HEK293 (cell line): ENCODE results near the gene MCM6.
"Not testable (repeated sequence)": the region's sequence is repeated elsewhere in the genome, so short reads cannot be mapped to it uniquely, and the experiment has no call there.

Experiments
- CTCF ChIA-PET: fragments of 350-600 bp; formaldehyde crosslinking; extraction: SDS; loops from one replicate; lab custom pipeline; 2021; ENCODE audit warnings: antibody characterized with exemption; lab: Yijun Ruan, JAX
- POLR2A ChIA-PET: fragments of 300-600 bp; formaldehyde crosslinking; extraction: SDS; loops from one replicate; lab custom pipeline; 2020; ENCODE audit warnings: antibody characterized with exemption, inconsistent platforms; lab: Yijun Ruan, JAX
- H3K27ac ChIP-seq: fragments of 200-500 bp; sonication (Bioruptor generic); 2 replicates; pipeline ENCODE4 v1.5.1; 2014; ENCODE audit warnings: low read depth, low read length, control low read depth, inconsistent platforms; ENCODE audit errors: extremely low read depth
- H3K36me3 ChIP-seq, 2 experiments: fragments of 200-500 bp in 1 of 2; sonication (Bioruptor generic) in 1 of 2; 1 replicate in 1 of 2; 2 replicates in 1 of 2; pipeline ENCODE4 v1.5.1; 2014 to 2017; ENCODE audit warnings: inconsistent platforms in 2 of 2, low read length in 2 of 2; ENCODE audit not compliant: control insufficient read depth in 2 of 2, insufficient read depth in 1 of 2
- H3K4me1 ChIP-seq: fragments of 200-500 bp; sonication (Bioruptor generic); 2 replicates; pipeline ENCODE4 v1.5.1; 2014; ENCODE audit warnings: mild to moderate bottlenecking, low read length, inconsistent platforms; ENCODE audit not compliant: control insufficient read depth, insufficient read depth
- H3K4me3 ChIP-seq: 2 replicates; pipeline ENCODE4 v1.5.1; 2011; ENCODE audit warnings: low read depth, mild to moderate bottlenecking, control low read depth, low read length, moderate library complexity
- H3K9me3 ChIP-seq: fragments of 200-500 bp; sonication (Bioruptor generic); 2 replicates; pipeline ENCODE4 v1.5.1; 2014; ENCODE audit warnings: low read depth, low read length, inconsistent platforms; ENCODE audit not compliant: control insufficient read depth, insufficient read depth
- BCL11A ChIP-seq: fragments of 450-650 bp; formaldehyde crosslinking; IDR thresholded peaks from 2 replicates; pipeline ENCODE4 v1.5.1; 2016; ENCODE audit warnings: low read depth, missing biosample characterization, missing genetic modification characterization
- KLF8 ChIP-seq: fragments of 450-650 bp; formaldehyde crosslinking; IDR thresholded peaks from 2 replicates; pipeline ENCODE4 v1.5.1; 2016; ENCODE audit warnings: missing biosample characterization, missing genetic modification characterization
- OSR2 ChIP-seq: fragments of 450-650 bp; formaldehyde crosslinking; IDR thresholded peaks from 2 replicates; pipeline ENCODE4 v1.5.1; 2016; ENCODE audit warnings: missing biosample characterization, missing genetic modification characterization
- SCRT1 ChIP-seq: fragments of 450-650 bp; formaldehyde crosslinking; IDR thresholded peaks from 2 replicates; pipeline ENCODE4 v1.5.1; 2016; ENCODE audit warnings: missing biosample characterization, missing genetic modification characterization, borderline replicate concordance
- SCRT2 ChIP-seq: fragments of 450-650 bp; formaldehyde crosslinking; IDR thresholded peaks from 2 replicates; pipeline ENCODE4 v1.5.1; 2016; ENCODE audit warnings: missing biosample characterization, missing genetic modification characterization
- WT1 ChIP-seq: fragments of 450-650 bp; formaldehyde crosslinking; IDR thresholded peaks from 2 replicates; pipeline ENCODE4 v1.5.1; 2016; ENCODE audit warnings: missing biosample characterization, missing genetic modification characterization
- ZBTB17 ChIP-seq: fragments of 450-650 bp; formaldehyde crosslinking; IDR thresholded peaks from 2 replicates; pipeline ENCODE4 v1.5.1; 2016; ENCODE audit warnings: missing biosample characterization, missing genetic modification characterization
- ZNF302 ChIP-seq: fragments of 450-650 bp; formaldehyde crosslinking; IDR thresholded peaks from 2 replicates; pipeline ENCODE4 v1.5.1; 2016; ENCODE audit warnings: missing biosample characterization, missing genetic modification characterization, low read depth
- ZNF354C ChIP-seq: fragments of 450-650 bp; formaldehyde crosslinking; IDR thresholded peaks from 2 replicates; pipeline ENCODE4 v1.5.1; 2016; ENCODE audit warnings: missing biosample characterization, missing genetic modification characterization, low read depth, borderline replicate concordance
- ZNF404 ChIP-seq: fragments of 450-650 bp; formaldehyde crosslinking; IDR thresholded peaks from 2 replicates; pipeline ENCODE4 v1.5.1; 2017; ENCODE audit warnings: missing biosample characterization, missing genetic modification characterization
- ZNF514 ChIP-seq: fragments of 450-650 bp; formaldehyde crosslinking; IDR thresholded peaks from 2 replicates; pipeline ENCODE4 v1.5.1; 2016; ENCODE audit warnings: missing biosample characterization, missing genetic modification characterization
- ZNF639 ChIP-seq: fragments of 450-650 bp; formaldehyde crosslinking; IDR thresholded peaks from 2 replicates; pipeline ENCODE4 v1.5.1; 2016; ENCODE audit warnings: missing biosample characterization, missing genetic modification characterization
- ZNF654 ChIP-seq: fragments of 450-650 bp; formaldehyde crosslinking; IDR thresholded peaks from 2 replicates; pipeline ENCODE4 v1.5.1; 2016; ENCODE audit warnings: low read depth, missing biosample characterization, missing genetic modification characterization
- ZNF692 ChIP-seq: fragments of 450-650 bp; formaldehyde crosslinking; IDR thresholded peaks from 2 replicates; pipeline ENCODE4 v1.5.1; 2016; ENCODE audit warnings: missing biosample characterization, missing genetic modification characterization
- ZNF830 ChIP-seq: fragments of 450-650 bp; IDR thresholded peaks from 2 replicates; pipeline ENCODE4 v1.5.0; 2018; ENCODE audit warnings: missing biosample characterization, missing genetic modification characterization, low read depth, mild to moderate bottlenecking, moderate library complexity
- TF ChIP-seq, protein P1 (sequence below): fragments of 450-650 bp; formaldehyde crosslinking; IDR thresholded peaks from 2 replicates; pipeline ENCODE4 v1.5.1; 2016; ENCODE audit warnings: missing biosample characterization, missing genetic modification characterization
- TF ChIP-seq, protein P2 (sequence below): fragments of 450-650 bp; formaldehyde crosslinking; IDR thresholded peaks from 2 replicates; pipeline ENCODE4 v1.5.1; 2017; ENCODE audit warnings: missing biosample characterization, missing genetic modification characterization
- TF ChIP-seq, protein P3 (sequence below): fragments of 450-650 bp; formaldehyde crosslinking; IDR thresholded peaks from 2 replicates; pipeline ENCODE4 v1.5.1; 2017; ENCODE audit warnings: missing biosample characterization, missing genetic modification characterization

MCM6 gene

GRCh38 chr2:135812907-135813511 is 63.2 kb downstream of the MCM6 start:
- POLR2A ChIA-PET = no interaction called here
- TF ChIP-seq OSR2 (tag by site-specific recombination) (no peak), BCL11A (tag by site-specific recombination) (no peak), ZBTB17 (no peak), SCRT2 (tag by site-specific recombination) (peak; percentile 64), ZNF654 (no peak), ZNF830 (tag by site-specific recombination) (no peak), SCRT1 (tag by site-specific recombination) (no peak)
- TF ChIP-seq, protein P1, sequence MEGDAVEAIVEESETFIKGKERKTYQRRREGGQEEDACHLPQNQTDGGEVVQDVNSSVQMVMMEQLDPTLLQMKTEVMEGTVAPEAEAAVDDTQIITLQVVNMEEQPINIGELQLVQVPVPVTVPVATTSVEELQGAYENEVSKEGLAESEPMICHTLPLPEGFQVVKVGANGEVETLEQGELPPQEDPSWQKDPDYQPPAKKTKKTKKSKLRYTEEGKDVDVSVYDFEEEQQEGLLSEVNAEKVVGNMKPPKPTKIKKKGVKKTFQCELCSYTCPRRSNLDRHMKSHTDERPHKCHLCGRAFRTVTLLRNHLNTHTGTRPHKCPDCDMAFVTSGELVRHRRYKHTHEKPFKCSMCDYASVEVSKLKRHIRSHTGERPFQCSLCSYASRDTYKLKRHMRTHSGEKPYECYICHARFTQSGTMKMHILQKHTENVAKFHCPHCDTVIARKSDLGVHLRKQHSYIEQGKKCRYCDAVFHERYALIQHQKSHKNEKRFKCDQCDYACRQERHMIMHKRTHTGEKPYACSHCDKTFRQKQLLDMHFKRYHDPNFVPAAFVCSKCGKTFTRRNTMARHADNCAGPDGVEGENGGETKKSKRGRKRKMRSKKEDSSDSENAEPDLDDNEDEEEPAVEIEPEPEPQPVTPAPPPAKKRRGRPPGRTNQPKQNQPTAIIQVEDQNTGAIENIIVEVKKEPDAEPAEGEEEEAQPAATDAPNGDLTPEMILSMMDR = no peak
- CTCF ChIA-PET = interaction anchor here (0.7 to 2.5 kb wide), 2 partner anchors 16 to 564 kb away, joined by 3 to 11 read pairs; no protein-coding TSS in a partner anchor
- Histone ChIP-seq H3K27ac (no peak overlapping the region), H3K4me3 (no peak overlapping the region), H3K36me3 (no peaks in the 10 kb centered on the region), H3K4me1 (no peaks in the 10 kb centered on the region), H3K9me3 (no peaks in the 10 kb centered on the region)

GRCh38 chr2:135807874-135808273 is 68.4 kb downstream of the MCM6 start:
- not testable (repeated sequence) for H3K9me3 ChIP-seq, H3K4me1 ChIP-seq, H3K36me3 ChIP-seq, H3K27ac ChIP-seq, H3K4me3 ChIP-seq
- POLR2A ChIA-PET = interaction anchor here (0.9 kb wide), 1 partner anchor 69 kb away, joined by 3 read pairs; the partner anchor contains the start of gene MCM6
- CTCF ChIA-PET = interaction anchor here (3.3 kb wide), 1 partner anchor 10 kb away, joined by 27 read pairs; no protein-coding TSS in a partner anchor

DNA sequence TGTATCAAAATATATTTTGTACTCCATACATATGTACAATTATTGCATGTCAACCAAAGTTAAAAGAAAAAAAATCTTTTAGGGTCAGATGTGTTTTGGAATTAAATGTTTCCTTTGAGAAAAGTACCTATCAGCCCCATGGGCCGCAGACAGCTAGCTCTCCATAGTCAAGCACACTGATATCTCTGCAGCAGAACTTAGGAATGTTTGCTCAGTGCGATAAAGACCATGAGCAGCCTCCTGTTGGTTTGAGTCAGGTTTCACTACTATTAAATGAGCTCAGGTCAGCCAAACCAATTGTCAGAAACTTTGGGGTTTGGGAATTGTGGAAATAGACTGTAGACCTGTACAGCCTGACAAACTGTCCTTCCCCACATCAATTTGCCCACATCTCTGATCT is 73.0 kb downstream of the MCM6 start:
- CTCF ChIA-PET = interaction anchor here (0.6 kb wide), 1 partner anchor 825 kb away, joined by 4 read pairs; no protein-coding TSS in a partner anchor
- no peaks in the 10 kb centered on the region for H3K36me3 ChIP-seq
- H3K27ac ChIP-seq = no peak overlapping the region
- H3K9me3 ChIP-seq = no peaks in the 10 kb centered on the region
- POLR2A ChIA-PET = no interaction called here
- H3K4me3 ChIP-seq = no peak overlapping the region
- no peaks in the 10 kb centered on the region for H3K4me1 ChIP-seq
- TF ChIP-seq WT1 (tag by site-specific recombination) = no peak
- TF ChIP-seq, protein P2, sequence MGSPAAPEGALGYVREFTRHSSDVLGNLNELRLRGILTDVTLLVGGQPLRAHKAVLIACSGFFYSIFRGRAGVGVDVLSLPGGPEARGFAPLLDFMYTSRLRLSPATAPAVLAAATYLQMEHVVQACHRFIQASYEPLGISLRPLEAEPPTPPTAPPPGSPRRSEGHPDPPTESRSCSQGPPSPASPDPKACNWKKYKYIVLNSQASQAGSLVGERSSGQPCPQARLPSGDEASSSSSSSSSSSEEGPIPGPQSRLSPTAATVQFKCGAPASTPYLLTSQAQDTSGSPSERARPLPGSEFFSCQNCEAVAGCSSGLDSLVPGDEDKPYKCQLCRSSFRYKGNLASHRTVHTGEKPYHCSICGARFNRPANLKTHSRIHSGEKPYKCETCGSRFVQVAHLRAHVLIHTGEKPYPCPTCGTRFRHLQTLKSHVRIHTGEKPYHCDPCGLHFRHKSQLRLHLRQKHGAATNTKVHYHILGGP (tag by site-specific recombination) = no peak
- TF ChIP-seq ZNF639 (tag by site-specific recombination) = no peak
- TF ChIP-seq ZNF404 (tag by site-specific recombination) = no peak
- TF ChIP-seq, protein P3, sequence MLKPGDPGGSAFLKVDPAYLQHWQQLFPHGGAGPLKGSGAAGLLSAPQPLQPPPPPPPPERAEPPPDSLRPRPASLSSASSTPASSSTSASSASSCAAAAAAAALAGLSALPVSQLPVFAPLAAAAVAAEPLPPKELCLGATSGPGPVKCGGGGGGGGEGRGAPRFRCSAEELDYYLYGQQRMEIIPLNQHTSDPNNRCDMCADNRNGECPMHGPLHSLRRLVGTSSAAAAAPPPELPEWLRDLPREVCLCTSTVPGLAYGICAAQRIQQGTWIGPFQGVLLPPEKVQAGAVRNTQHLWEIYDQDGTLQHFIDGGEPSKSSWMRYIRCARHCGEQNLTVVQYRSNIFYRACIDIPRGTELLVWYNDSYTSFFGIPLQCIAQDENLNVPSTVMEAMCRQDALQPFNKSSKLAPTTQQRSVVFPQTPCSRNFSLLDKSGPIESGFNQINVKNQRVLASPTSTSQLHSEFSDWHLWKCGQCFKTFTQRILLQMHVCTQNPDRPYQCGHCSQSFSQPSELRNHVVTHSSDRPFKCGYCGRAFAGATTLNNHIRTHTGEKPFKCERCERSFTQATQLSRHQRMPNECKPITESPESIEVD (tag by site-specific recombination) = no peak
- no peak for TF ChIP-seq KLF8 (tag by site-specific recombination)
- TF ChIP-seq ZNF354C (tag by site-specific recombination) = no peak
- TF ChIP-seq ZNF302 = no peak
- TF ChIP-seq ZNF692 (tag by site-specific recombination) = no peak
- no peak for TF ChIP-seq ZNF514 (tag by site-specific recombination)
